Osteoblast (primary cell): Measurements from ENCODE around the gene VTN. TPM values are rescaled to one million over a fixed set of nuclear protein-coding genes. Genes with fewer than 3 reads are reported as not detected.
A peak's percentile ranks its signal among the peaks of the same experiment; 100 is the strongest.

Experiments used
- DNase-seq: peaks from one replicate; pipeline ENCODE4 v3.0.0; 2011; ENCODE audit warnings: low spot score, mixed read lengths; ENCODE audit not compliant: insufficient read length; ENCODE audit errors: missing footprints
- H2AFZ ChIP-seq: 2 replicates; pipeline ENCODE4 v1.6.0; 2011; ENCODE audit warnings: mild to moderate bottlenecking, low read length
- H3K27ac ChIP-seq: 2 replicates; pipeline ENCODE4 v1.5.1; 2011; ENCODE audit warnings: mild to moderate bottlenecking, low read depth, low read length, moderate library complexity
- H3K27me3 ChIP-seq: 2 replicates; pipeline ENCODE4 v1.6.0; 2012; ENCODE audit warnings: mild to moderate bottlenecking, control low read depth, inconsistent platforms, low read length, moderate library complexity; ENCODE audit not compliant: insufficient read depth
- H3K36me3 ChIP-seq: 2 replicates; pipeline ENCODE4 v1.5.1; 2011; ENCODE audit warnings: mild to moderate bottlenecking, low read length, control low read depth, moderate library complexity; ENCODE audit not compliant: insufficient read depth
- H3K4me1 ChIP-seq: 2 replicates; pipeline ENCODE4 v1.5.1; 2011; ENCODE audit warnings: mild to moderate bottlenecking, low read length, control low read depth, moderate library complexity; ENCODE audit not compliant: insufficient read depth
- H3K4me2 ChIP-seq: 2 replicates; pipeline ENCODE4 v1.6.0; 2011; ENCODE audit warnings: mild to moderate bottlenecking, low read length; ENCODE audit not compliant: insufficient read depth
- H3K4me3 ChIP-seq: fragments of 200-600 bp; sonication (generic); 3 replicates; pipeline ENCODE4 v1.5.1; 2012; ENCODE audit warnings: mild to moderate bottlenecking, low read length, inconsistent platforms; ENCODE audit not compliant: insufficient read depth
- H3K79me2 ChIP-seq: 2 replicates; pipeline ENCODE4 v1.6.0; 2012; ENCODE audit warnings: mild to moderate bottlenecking, low read length, control low read depth, inconsistent platforms; ENCODE audit not compliant: insufficient read depth
- H3K9me3 ChIP-seq: 2 replicates; pipeline ENCODE4 v1.5.1; 2011; ENCODE audit warnings: low read depth, low read length, control low read depth
- H4K20me1 ChIP-seq: 2 replicates; pipeline ENCODE4 v1.6.0; 2012; ENCODE audit warnings: mild to moderate bottlenecking, low read length, control low read depth; ENCODE audit not compliant: insufficient read depth
- total RNA-seq: library from RNA; depleted of rRNA; stranded (reverse); fragments of >200 nt; gene quantifications from 2 replicates; pipeline ENCODE4 v1.2.3, GENCODE V29; 2012
- TF ChIP-seq, protein P1 (sequence below): IDR thresholded peaks from 2 replicates; pipeline ENCODE4 v1.5.1; 2011; ENCODE audit warnings: mild to moderate bottlenecking, low read depth, low read length, moderate library complexity; ENCODE audit errors: extremely low read depth

Gene VTN
- total RNA-seq, 1 donor: not detected

GRCh38 chr17:28345419-28346198 lies 24.5 kb downstream of the VTN start:
- TF ChIP-seq, protein P1, sequence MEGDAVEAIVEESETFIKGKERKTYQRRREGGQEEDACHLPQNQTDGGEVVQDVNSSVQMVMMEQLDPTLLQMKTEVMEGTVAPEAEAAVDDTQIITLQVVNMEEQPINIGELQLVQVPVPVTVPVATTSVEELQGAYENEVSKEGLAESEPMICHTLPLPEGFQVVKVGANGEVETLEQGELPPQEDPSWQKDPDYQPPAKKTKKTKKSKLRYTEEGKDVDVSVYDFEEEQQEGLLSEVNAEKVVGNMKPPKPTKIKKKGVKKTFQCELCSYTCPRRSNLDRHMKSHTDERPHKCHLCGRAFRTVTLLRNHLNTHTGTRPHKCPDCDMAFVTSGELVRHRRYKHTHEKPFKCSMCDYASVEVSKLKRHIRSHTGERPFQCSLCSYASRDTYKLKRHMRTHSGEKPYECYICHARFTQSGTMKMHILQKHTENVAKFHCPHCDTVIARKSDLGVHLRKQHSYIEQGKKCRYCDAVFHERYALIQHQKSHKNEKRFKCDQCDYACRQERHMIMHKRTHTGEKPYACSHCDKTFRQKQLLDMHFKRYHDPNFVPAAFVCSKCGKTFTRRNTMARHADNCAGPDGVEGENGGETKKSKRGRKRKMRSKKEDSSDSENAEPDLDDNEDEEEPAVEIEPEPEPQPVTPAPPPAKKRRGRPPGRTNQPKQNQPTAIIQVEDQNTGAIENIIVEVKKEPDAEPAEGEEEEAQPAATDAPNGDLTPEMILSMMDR: no peak
- no peak overlapping the region for H3K4me2 ChIP-seq
- peak; percentile 74 for DNase-seq
- H3K27ac ChIP-seq: peak overlapping the region; percentile 82
- H3K36me3 ChIP-seq: peaks cover 78% of the 10 kb centered on the region
- H3K4me1 ChIP-seq: peaks cover 28% of the 10 kb centered on the region
- H4K20me1 ChIP-seq: peaks cover 4% of the 10 kb centered on the region
- no peaks in the 10 kb centered on the region for H3K27me3 ChIP-seq
- H3K9me3 ChIP-seq: no peaks in the 10 kb centered on the region
- H2AFZ ChIP-seq: no peak overlapping the region
- H3K4me3 ChIP-seq: no peak overlapping the region
- H3K79me2 ChIP-seq: peaks cover 13% of the 10 kb centered on the region

GRCh38 chr17:28344435-28344901 lies 25.6 kb downstream of the VTN start:
- Histone ChIP-seq H3K27me3 (no peaks in the 10 kb centered on the region), H3K36me3 (peaks cover 77% of the 10 kb centered on the region), H3K27ac (no peak overlapping the region), H2AFZ (no peak overlapping the region), H3K79me2 (peaks cover 23% of the 10 kb centered on the region), H3K4me2 (no peak overlapping the region), H3K4me1 (peaks cover 28% of the 10 kb centered on the region), H3K4me3 (no peak overlapping the region), H4K20me1 (peaks cover 11% of the 10 kb centered on the region), H3K9me3 (no peaks in the 10 kb centered on the region)
- peak; percentile 39 for DNase-seq
- TF ChIP-seq, protein P1: no peak

DNA sequence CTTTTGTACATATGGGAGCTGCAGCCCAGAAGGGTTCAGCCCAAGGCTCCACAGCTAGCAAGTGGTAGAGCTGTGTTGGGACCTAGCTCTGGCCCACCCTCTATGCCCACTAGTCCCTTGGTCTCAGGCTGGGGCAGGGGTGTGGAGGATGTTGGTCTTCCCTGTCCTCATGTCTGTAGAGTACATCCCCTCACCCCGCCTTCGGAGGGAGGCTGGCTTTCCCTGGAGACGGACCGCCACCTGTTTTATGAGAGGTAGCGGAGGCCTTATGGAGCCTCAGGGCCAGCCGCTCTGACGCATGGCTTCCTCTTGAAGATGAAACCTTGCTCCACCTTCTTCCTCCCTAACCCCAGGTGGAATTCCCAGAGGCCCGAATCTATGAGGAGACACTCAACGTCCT lies 26.1 kb downstream of the VTN start:
- H3K79me2 ChIP-seq: peaks cover 27% of the 10 kb centered on the region
- H3K4me2 ChIP-seq: no peak overlapping the region
- peak; percentile 67 for DNase-seq
- H4K20me1 ChIP-seq: peaks cover 13% of the 10 kb centered on the region
- no peak overlapping the region for H3K27ac ChIP-seq
- peaks cover 31% of the 10 kb centered on the region for H3K4me1 ChIP-seq
- no peak overlapping the region for H3K4me3 ChIP-seq
- H2AFZ ChIP-seq: no peak overlapping the region
- H3K36me3 ChIP-seq: peaks cover 77% of the 10 kb centered on the region
- H3K27me3 ChIP-seq: no peaks in the 10 kb centered on the region
- no peaks in the 10 kb centered on the region for H3K9me3 ChIP-seq
- TF ChIP-seq, protein P1: no peak

- peaks cover 13% of the 10 kb centered on the region for H4K20me1 ChIP-seq
- DNase-seq: peak; percentile 47
- peaks cover 34% of the 10 kb centered on the region for H3K4me1 ChIP-seq
- TF ChIP-seq, protein P1: no peak
- H3K9me3 ChIP-seq: no peaks in the 10 kb centered on the region
- no peak overlapping the region for H3K4me2 ChIP-seq
- H3K36me3 ChIP-seq: peaks cover 72% of the 10 kb centered on the region
- no peak overlapping the region for H3K27ac ChIP-seq
- no peaks in the 10 kb centered on the region for H3K27me3 ChIP-seq
- H3K79me2 ChIP-seq: peaks cover 31% of the 10 kb centered on the region
- no peak overlapping the region for H2AFZ ChIP-seq
- H3K4me3 ChIP-seq: no peak overlapping the region
Observed at GRCh38 chr17:28343491-28343932, 26.6 kb downstream of the VTN start.
